ENCODE results near the gene SPACA7.

SPACA7 gene

GRCh38 chr13:112464720-112465119 lies 88.6 kb downstream of the SPACA7 start:
- TF ChIP-seq TAF1 (IDR thresholded peaks at IDR 0.05; ENCODE audit: borderline replicate concordance, insufficient read depth, low read length) (no peak), POLR2AphosphoS5 (IDR thresholded peaks at IDR 0.05; ENCODE audit: low read depth, low read length) (no peak), SIN3A (IDR thresholded peaks at IDR 0.05; ENCODE audit: borderline replicate concordance, insufficient read depth, low read length) (no peak), FOXP2 (optimal IDR thresholded peaks at IDR 0.05; ENCODE audit: borderline replicate concordance, extremely low read depth, extremely low read length, insufficient read depth) (no peak)
- TF ChIP-seq, protein P1, sequence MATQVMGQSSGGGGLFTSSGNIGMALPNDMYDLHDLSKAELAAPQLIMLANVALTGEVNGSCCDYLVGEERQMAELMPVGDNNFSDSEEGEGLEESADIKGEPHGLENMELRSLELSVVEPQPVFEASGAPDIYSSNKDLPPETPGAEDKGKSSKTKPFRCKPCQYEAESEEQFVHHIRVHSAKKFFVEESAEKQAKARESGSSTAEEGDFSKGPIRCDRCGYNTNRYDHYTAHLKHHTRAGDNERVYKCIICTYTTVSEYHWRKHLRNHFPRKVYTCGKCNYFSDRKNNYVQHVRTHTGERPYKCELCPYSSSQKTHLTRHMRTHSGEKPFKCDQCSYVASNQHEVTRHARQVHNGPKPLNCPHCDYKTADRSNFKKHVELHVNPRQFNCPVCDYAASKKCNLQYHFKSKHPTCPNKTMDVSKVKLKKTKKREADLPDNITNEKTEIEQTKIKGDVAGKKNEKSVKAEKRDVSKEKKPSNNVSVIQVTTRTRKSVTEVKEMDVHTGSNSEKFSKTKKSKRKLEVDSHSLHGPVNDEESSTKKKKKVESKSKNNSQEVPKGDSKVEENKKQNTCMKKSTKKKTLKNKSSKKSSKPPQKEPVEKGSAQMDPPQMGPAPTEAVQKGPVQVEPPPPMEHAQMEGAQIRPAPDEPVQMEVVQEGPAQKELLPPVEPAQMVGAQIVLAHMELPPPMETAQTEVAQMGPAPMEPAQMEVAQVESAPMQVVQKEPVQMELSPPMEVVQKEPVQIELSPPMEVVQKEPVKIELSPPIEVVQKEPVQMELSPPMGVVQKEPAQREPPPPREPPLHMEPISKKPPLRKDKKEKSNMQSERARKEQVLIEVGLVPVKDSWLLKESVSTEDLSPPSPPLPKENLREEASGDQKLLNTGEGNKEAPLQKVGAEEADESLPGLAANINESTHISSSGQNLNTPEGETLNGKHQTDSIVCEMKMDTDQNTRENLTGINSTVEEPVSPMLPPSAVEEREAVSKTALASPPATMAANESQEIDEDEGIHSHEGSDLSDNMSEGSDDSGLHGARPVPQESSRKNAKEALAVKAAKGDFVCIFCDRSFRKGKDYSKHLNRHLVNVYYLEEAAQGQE (IDR thresholded peaks at IDR 0.05; ENCODE audit: insufficient read depth in 1 of 2, low read depth in 2 of 2, low read length in 2 of 2): no peak

GRCh38 chr13:112465251-112466131 lies 89.3 kb downstream of the SPACA7 start:
- TF ChIP-seq, protein P1 (IDR thresholded peaks at IDR 0.05; ENCODE audit: insufficient read depth in 1 of 2, low read depth in 2 of 2, low read length in 2 of 2): no peak
- TF ChIP-seq SIN3A (IDR thresholded peaks at IDR 0.05; ENCODE audit: borderline replicate concordance, insufficient read depth, low read length): no peak
- TF ChIP-seq POLR2AphosphoS5 (IDR thresholded peaks at IDR 0.05; ENCODE audit: low read depth, low read length): no peak
- no peak for TF ChIP-seq TAF1 (IDR thresholded peaks at IDR 0.05; ENCODE audit: borderline replicate concordance, insufficient read depth, low read length)
- no peak for TF ChIP-seq FOXP2 (optimal IDR thresholded peaks at IDR 0.05; ENCODE audit: borderline replicate concordance, extremely low read depth, extremely low read length, insufficient read depth)

- TF ChIP-seq POLR2AphosphoS5 (IDR thresholded peaks at IDR 0.05; ENCODE audit: low read depth, low read length) (no peak), FOXP2 (optimal IDR thresholded peaks at IDR 0.05; ENCODE audit: borderline replicate concordance, extremely low read depth, extremely low read length, insufficient read depth) (no peak), SIN3A (IDR thresholded peaks at IDR 0.05; ENCODE audit: borderline replicate concordance, insufficient read depth, low read length) (no peak), TAF1 (IDR thresholded peaks at IDR 0.05; ENCODE audit: borderline replicate concordance, insufficient read depth, low read length) (no peak)
- TF ChIP-seq, protein P1 (IDR thresholded peaks at IDR 0.05; ENCODE audit: insufficient read depth in 1 of 2, low read depth in 2 of 2, low read length in 2 of 2): no peak
Measured at GRCh38 chr13:112466132-112467058, 90.2 kb downstream of the SPACA7 start.

DNA sequence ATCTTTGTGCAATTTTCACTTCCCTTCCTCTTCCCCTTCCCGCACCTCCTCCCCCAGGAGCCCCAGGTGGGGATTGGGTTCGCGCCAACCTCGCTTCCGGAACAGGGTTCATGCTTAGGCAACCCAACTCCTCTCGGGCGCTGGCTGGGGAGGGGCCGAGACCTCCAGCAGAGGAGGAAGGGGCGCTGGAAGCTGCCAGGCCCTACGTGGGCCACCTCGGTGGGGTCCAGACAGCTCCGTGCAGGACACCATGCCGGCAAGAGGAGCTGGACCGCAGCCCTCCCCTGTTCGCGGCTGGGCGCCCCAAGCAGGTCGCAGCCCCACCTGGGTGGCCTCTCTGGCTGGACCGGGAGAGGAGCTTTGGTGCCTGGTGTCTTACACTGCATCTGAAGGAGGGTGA lies 91.1 kb downstream of the SPACA7 start:
- TF ChIP-seq, protein P1 (IDR thresholded peaks at IDR 0.05; ENCODE audit: insufficient read depth in 1 of 2, low read depth in 2 of 2, low read length in 2 of 2): no peak
- TF ChIP-seq POLR2AphosphoS5 (IDR thresholded peaks at IDR 0.05; ENCODE audit: low read depth, low read length) (no peak), FOXP2 (optimal IDR thresholded peaks at IDR 0.05; ENCODE audit: borderline replicate concordance, extremely low read depth, extremely low read length, insufficient read depth) (no peak), SIN3A (IDR thresholded peaks at IDR 0.05; ENCODE audit: borderline replicate concordance, insufficient read depth, low read length) (no peak), TAF1 (IDR thresholded peaks at IDR 0.05; ENCODE audit: borderline replicate concordance, insufficient read depth, low read length) (no peak)

Measured in PFSK-1 (cell line).